ENCODE results near the gene PEPD.

The PEPD gene

DNA sequence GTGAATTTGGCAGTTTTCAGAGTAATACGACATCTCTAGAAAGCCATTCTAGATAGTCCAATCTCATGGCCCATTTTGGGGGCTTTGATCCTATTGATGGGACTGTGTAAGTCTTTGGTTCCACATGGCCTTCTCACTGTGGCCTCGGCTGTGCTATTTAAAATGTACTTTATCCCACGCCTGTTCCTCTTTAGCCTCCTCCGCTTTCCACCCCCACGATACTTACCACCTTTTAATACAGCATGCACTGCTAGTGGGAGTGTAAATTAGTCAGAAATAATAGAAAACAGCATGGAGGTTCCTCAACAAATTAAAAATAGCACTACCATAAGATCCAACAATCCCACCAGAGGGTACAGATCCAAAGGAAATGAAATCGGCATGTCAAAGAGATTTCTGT lies 176.4 kb downstream of the PEPD start:
- no peak for TF ChIP-seq FOXM1 (IDR thresholded peaks at IDR 0.05; ENCODE audit: borderline replicate concordance)
- no peak for TF ChIP-seq ARNT (IDR thresholded peaks at IDR 0.05)
- TF ChIP-seq CTBP1 (IDR thresholded peaks at IDR 0.05; ENCODE audit: borderline replicate concordance): no peak
- TF ChIP-seq NFRKB (IDR thresholded peaks at IDR 0.05): no peak
- no peak for TF ChIP-seq SUZ12 (IDR thresholded peaks at IDR 0.05)
- TF ChIP-seq, protein P1, sequence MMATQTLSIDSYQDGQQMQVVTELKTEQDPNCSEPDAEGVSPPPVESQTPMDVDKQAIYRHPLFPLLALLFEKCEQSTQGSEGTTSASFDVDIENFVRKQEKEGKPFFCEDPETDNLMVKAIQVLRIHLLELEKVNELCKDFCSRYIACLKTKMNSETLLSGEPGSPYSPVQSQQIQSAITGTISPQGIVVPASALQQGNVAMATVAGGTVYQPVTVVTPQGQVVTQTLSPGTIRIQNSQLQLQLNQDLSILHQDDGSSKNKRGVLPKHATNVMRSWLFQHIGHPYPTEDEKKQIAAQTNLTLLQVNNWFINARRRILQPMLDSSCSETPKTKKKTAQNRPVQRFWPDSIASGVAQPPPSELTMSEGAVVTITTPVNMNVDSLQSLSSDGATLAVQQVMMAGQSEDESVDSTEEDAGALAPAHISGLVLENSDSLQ (IDR thresholded peaks at IDR 0.05): no peak
- TF ChIP-seq ZNF384 (IDR thresholded peaks at IDR 0.05): no peak
- no peak for TF ChIP-seq FOXA1 (IDR thresholded peaks at IDR 0.05)
- POLR2A ChIA-PET: no interaction called here
- CTCF ChIA-PET: no interaction called here
- DNase-seq (ENCODE audit: extremely low spot score): no peak

DNA sequence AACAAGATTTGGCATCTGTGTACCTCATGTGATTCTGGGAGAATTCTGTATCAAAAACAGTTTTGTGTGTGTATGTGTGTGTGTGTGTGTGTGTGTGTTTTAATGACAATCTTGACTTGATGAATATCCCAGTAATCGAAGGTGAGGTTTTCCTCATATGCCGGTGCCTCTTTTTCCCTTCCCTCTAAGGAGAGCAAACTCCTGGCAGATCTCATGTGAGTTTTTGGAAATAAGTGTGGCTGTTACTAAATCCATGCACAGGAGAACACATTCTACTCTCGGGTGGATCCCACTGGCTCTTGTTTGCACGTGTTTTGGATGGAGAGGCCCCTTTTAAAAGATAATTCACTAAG lies 177.0 kb downstream of the PEPD start:
- ChIA-PET CTCF (interaction anchor here (0.6 kb wide), 1 partner anchor 14 kb away, joined by 3 read pairs; no protein-coding TSS in a partner anchor), POLR2A (interaction anchor here (1.3 kb wide), 1 partner anchor 30 kb away, joined by 3 read pairs; no protein-coding TSS in a partner anchor)
- TF ChIP-seq FOXA1 (IDR thresholded peaks at IDR 0.05) (no peak), LEF1 (IDR thresholded peaks at IDR 0.05; ENCODE audit: borderline replicate concordance) (no peak), BHLHE40 (IDR thresholded peaks at IDR 0.05; ENCODE audit: borderline replicate concordance) (no peak), SUZ12 (IDR thresholded peaks at IDR 0.05) (no peak), FOXM1 (IDR thresholded peaks at IDR 0.05; ENCODE audit: borderline replicate concordance) (no peak), ARNT (IDR thresholded peaks at IDR 0.05) (no peak), SP1 (IDR thresholded peaks at IDR 0.05) (no peak), NFRKB (IDR thresholded peaks at IDR 0.05) (no peak), CTBP1 (IDR thresholded peaks at IDR 0.05; ENCODE audit: borderline replicate concordance) (no peak), TARDBP (IDR thresholded peaks at IDR 0.05) (no peak)
- no peak for DNase-seq (ENCODE audit: extremely low spot score)

DNA sequence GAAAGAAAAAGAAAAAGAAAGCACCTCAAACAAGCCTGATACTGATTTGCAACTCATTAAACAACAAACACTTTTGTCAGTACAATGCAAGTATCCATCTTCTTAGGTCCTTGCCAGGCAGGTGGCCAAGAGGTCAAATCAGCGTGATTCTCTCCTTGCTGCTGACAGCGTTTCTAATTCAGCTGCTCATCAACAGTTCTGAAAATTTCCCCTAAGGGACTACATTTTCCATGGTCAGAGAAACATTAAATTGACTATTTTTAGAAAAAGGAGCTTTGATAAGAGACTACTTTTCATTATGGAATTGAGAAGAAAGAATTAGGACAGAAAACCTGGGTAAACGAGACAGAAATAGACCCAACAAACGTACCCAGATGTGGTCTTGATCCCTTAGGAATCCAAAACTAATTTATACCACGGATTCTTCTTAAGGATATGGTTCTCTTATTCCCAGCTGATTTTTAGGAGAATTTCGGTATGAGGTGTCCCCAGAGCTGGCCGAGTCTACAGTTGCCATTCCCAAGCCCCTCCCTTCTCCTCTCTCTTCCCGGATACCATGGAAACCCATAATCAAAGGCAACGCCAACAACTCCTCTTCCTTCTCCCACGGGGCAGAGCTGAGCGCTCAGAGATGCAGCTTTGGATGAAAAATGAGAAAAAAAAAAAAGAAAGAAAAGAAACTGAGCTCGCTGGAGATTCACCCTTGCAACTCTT lies 177.6 kb downstream of the PEPD start:
- no peak for DNase-seq (ENCODE audit: extremely low spot score)
- POLR2A ChIA-PET: interaction anchor here (1.3 kb wide), 1 partner anchor 30 kb away, joined by 3 read pairs; no protein-coding TSS in a partner anchor
- TF ChIP-seq SUZ12 (IDR thresholded peaks at IDR 0.05) (no peak), BHLHE40 (IDR thresholded peaks at IDR 0.05; ENCODE audit: borderline replicate concordance) (no peak), LEF1 (IDR thresholded peaks at IDR 0.05; ENCODE audit: borderline replicate concordance) (no peak), ZNF384 (IDR thresholded peaks at IDR 0.05) (no peak), TARDBP (IDR thresholded peaks at IDR 0.05) (no peak), ARNT (IDR thresholded peaks at IDR 0.05) (no peak), FOXA1 (IDR thresholded peaks at IDR 0.05) (no peak), FOXM1 (IDR thresholded peaks at IDR 0.05; ENCODE audit: borderline replicate concordance) (no peak), L3MBTL2 (conservative IDR thresholded peaks at IDR 0.05) (no peak), HDGF (IDR thresholded peaks at IDR 0.05; ENCODE audit: borderline replicate concordance) (no peak), ELF4 (IDR thresholded peaks at IDR 0.05) (no peak)
- TF ChIP-seq, protein P1 (IDR thresholded peaks at IDR 0.05): no peak
- CTCF ChIA-PET: interaction anchor here (0.6 to 1.2 kb wide), 2 partner anchors 14 to 33 kb away, joined by 3 read pairs; no protein-coding TSS in a partner anchor

DNA sequence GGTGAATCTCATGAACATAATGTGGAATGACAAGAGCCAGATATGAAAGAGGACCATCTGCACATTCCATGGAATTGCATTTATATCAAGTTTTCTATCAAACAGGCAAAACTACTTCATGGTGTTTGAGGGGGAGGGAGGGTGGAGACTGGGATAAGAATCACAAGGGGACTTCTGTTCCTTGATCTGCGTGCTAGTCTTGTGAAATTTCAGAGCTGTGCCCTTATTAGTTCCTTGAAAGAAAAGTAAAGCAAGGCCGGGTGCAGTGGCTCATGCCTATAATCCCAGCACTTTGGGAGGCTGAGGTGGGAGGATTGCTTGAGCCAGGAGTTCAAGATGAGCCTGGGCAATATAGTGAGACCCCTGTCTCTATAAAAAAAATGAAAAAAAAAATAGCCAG lies 178.3 kb downstream of the PEPD start:
- no peak for TF ChIP-seq ZNF384 (IDR thresholded peaks at IDR 0.05)
- TF ChIP-seq ELF4 (IDR thresholded peaks at IDR 0.05): no peak
- no peak for TF ChIP-seq HDGF (IDR thresholded peaks at IDR 0.05; ENCODE audit: borderline replicate concordance)
- no peak for TF ChIP-seq BHLHE40 (IDR thresholded peaks at IDR 0.05; ENCODE audit: borderline replicate concordance)
- TF ChIP-seq LEF1 (IDR thresholded peaks at IDR 0.05; ENCODE audit: borderline replicate concordance): no peak
- no peak for TF ChIP-seq CTBP1 (IDR thresholded peaks at IDR 0.05; ENCODE audit: borderline replicate concordance)
- no peak for TF ChIP-seq FOXM1 (IDR thresholded peaks at IDR 0.05; ENCODE audit: borderline replicate concordance)
- POLR2A ChIA-PET: interaction anchor here (1.3 kb wide), 1 partner anchor 31 kb away, joined by 3 read pairs; no protein-coding TSS in a partner anchor
- CTCF ChIA-PET: interaction anchor here (1.2 kb wide), 1 partner anchor 32 kb away, joined by 3 read pairs; no protein-coding TSS in a partner anchor
- DNase-seq (ENCODE audit: extremely low spot score): no peak

DNA sequence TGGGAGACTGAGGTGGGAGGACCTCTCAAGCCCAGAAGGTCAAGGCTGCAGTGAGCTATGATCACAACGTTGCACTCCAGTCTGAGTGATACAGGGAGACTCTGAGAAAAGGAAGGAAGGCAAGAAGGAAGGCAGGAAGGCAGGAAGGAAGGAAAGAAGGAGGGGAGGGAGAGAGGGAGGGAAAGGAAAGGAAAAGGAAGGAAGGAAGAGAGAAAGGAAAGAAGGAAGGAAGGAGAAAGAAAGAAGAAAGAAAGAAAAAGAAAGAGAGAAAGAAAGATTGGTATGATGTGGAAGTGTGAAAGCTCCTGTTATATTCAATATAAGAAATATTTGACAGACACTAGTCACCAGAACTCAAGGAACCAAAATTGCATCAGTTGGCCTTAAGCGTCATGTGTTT lies 180.6 kb downstream of the PEPD start:
- CTCF ChIA-PET: no interaction called here
- no peak for DNase-seq (ENCODE audit: extremely low spot score)
- POLR2A ChIA-PET: no interaction called here

DNA sequence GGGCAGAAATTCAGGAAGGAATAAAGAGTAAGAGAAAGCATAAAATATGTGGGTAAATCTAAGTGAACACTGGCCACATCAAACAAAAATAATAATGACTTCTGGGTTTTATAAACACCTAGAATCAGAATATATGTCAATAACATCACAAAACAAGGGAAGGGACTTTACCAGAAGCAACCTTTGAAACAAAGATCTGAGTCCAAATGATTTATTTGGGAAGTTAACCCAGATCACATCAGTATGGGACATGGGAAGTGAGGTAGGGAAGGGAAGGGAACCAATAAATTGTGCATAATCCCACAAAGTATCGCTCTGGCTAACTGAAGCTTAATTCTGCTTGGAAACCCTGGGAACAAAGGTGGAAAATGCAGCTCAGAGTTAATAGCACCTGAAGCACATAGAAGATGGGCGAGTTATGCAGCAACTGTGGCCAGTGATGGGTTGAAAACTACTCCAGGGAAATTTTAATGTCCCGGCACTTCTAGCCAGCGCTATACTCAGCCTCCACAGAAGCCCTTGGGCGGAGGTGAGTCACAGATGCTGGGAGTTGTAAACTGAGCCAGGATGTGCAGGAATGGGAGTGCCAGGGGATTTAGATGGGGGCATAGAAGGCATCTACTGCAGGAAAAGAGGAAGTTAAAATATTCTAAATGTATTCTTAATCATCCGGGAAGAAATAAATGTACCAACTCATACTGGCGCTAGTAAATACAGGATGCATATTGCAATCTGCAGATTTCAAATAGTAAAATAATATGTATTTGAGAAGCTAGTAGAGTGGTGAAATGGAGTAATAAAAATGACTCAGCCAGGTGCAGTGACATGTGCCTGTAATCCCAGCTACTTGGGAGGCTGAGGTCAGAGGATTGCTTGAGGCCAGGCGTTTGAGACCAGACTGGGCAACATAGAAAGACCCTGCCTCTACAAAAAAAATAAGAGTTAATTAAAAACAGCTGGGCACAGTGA lies 182.3 kb downstream of the PEPD start:
- CTCF ChIA-PET: no interaction called here
- POLR2A ChIA-PET: no interaction called here
- no peak for TF ChIP-seq TARDBP (IDR thresholded peaks at IDR 0.05)
- TF ChIP-seq BHLHE40 (IDR thresholded peaks at IDR 0.05; ENCODE audit: borderline replicate concordance): no peak
- no peak for TF ChIP-seq NFRKB (IDR thresholded peaks at IDR 0.05)
- TF ChIP-seq ZNF384 (IDR thresholded peaks at IDR 0.05): no peak
- TF ChIP-seq SUZ12 (IDR thresholded peaks at IDR 0.05): no peak
- TF ChIP-seq FOXM1 (IDR thresholded peaks at IDR 0.05; ENCODE audit: borderline replicate concordance): no peak
- TF ChIP-seq, protein P1 (IDR thresholded peaks at IDR 0.05): no peak
- no peak for TF ChIP-seq LEF1 (IDR thresholded peaks at IDR 0.05; ENCODE audit: borderline replicate concordance)
- no peak for TF ChIP-seq CTBP1 (IDR thresholded peaks at IDR 0.05; ENCODE audit: borderline replicate concordance)
- TF ChIP-seq L3MBTL2 (conservative IDR thresholded peaks at IDR 0.05): no peak
- no peak for TF ChIP-seq ELF4 (IDR thresholded peaks at IDR 0.05)
- TF ChIP-seq FOXA1 (IDR thresholded peaks at IDR 0.05): no peak
- no peak for TF ChIP-seq HDGF (IDR thresholded peaks at IDR 0.05; ENCODE audit: borderline replicate concordance)
- no peak for TF ChIP-seq ARNT (IDR thresholded peaks at IDR 0.05)
- no peak for TF ChIP-seq FOXK2 (IDR thresholded peaks at IDR 0.05)
- TF ChIP-seq SP1 (IDR thresholded peaks at IDR 0.05): no peak
- DNase-seq (ENCODE audit: extremely low spot score): no peak

More for the DNA sequence above, 180.6 kb downstream of the PEPD start:
- TF ChIP-seq HDGF (IDR thresholded peaks at IDR 0.05; ENCODE audit: borderline replicate concordance) (no peak), ARNT (IDR thresholded peaks at IDR 0.05) (no peak), ZNF384 (IDR thresholded peaks at IDR 0.05) (no peak), LEF1 (IDR thresholded peaks at IDR 0.05; ENCODE audit: borderline replicate concordance) (no peak), BHLHE40 (IDR thresholded peaks at IDR 0.05; ENCODE audit: borderline replicate concordance) (no peak), CTBP1 (IDR thresholded peaks at IDR 0.05; ENCODE audit: borderline replicate concordance) (no peak), L3MBTL2 (conservative IDR thresholded peaks at IDR 0.05) (no peak)

Data from HEK293T (cell line).